Activated T-helper 17 cell treated with anti-CD3 and anti-CD28 coated beads, Interleukin-2, amount 50 U/mL, for 72 hours (primary cell): ENCODE measurements around the gene RPL12. TPM values are rescaled to one million over a fixed set of nuclear protein-coding genes. Genes with fewer than 3 reads are reported as not detected.

Experiments used
- total RNA-seq, 2 donors: library from RNA; stranded (reverse); gene quantifications; one replicate each; pipeline ENCODE4 v1.2.3, GENCODE V29; 2022

The RPL12 gene
- total RNA-seq, 2 donors from 2014 or later, result 1,178 to 1,829 TPM

Other genes starting within 250 kb of the RPL12 start
- gene GARNL3, start 186.6 kb downstream of the RPL12 start, total RNA-seq, result 1 to 10 TPM; 2.8 to 5.1 TPM
- 1 to 10 TPM; 3.0 TPM for gene SLC2A8, start 54.2 kb downstream of the RPL12 start, total RNA-seq
- 10 to 100 TPM; 10.1 to 11.3 TPM for gene ZNF79, start 27.0 kb downstream of the RPL12 start, total RNA-seq
- gene LRSAM1, start 104 bp upstream of the RPL12 start, total RNA-seq, result 10 to 100 TPM; 22.0 to 33.5 TPM
- 10 to 100 TPM; 14.7 to 17.1 TPM for gene STXBP1, start 160.9 kb upstream of the RPL12 start, total RNA-seq